ENCODE measurements around the gene RPTN.

RPTN gene

GRCh38 chr1:152108882-152109222 is 50.2 kb downstream of the RPTN start:
- no peak for TF ChIP-seq CTCF (IDR thresholded peaks at IDR 0.05)
- peak overlapping the region; percentile 55 for H3K4me3 ChIP-seq
- DNase-seq (ENCODE audit: low spot score) = no peak
- no peak overlapping the region for H3K27ac ChIP-seq

GRCh38 chr1:152107984-152108881 is 50.8 kb downstream of the RPTN start:
- TF ChIP-seq CTCF (IDR thresholded peaks at IDR 0.05) = no peak
- no peak for DNase-seq (ENCODE audit: low spot score)
- Histone ChIP-seq H3K4me3 (peak overlapping the region; percentile 55), H3K27ac (no peak overlapping the region)

- H3K4me3 ChIP-seq = peak overlapping the region; percentile 55
- H3K27ac ChIP-seq = no peak overlapping the region
Observed at GRCh38 chr1:152107031-152107983, 51.7 kb downstream of the RPTN start.

GRCh38 chr1:152104854-152105253 is 54.2 kb downstream of the RPTN start:
- no peak for DNase-seq (ENCODE audit: low spot score)
- Histone ChIP-seq H3K27ac (no peak overlapping the region), H3K4me3 (no peak overlapping the region)
- no peak for TF ChIP-seq CTCF (IDR thresholded peaks at IDR 0.05)

More at GRCh38 chr1:152107031-152107983, 51.7 kb downstream of the RPTN start:
- no peak for TF ChIP-seq CTCF (IDR thresholded peaks at IDR 0.05)
- no peak for DNase-seq (ENCODE audit: low spot score)
